ENCODE results near the gene RPS27.

The RPS27 gene

DNA sequence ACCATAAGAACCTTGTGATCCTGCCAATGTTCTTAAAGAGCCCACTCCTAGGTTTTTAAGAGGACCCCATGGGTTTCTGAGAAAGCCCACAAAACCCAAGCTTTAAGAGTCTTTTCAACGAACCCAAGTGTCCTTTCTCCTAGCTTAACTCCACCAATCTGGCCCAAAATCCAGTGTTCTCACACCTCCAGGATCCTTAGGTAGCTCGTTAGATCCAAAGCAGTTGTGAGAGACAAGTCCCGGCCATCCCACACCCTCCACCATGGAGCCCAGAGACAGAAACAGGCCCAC lies 45.8 kb upstream of the RPS27 start:
- no peak for ATAC-seq (ENCODE audit: low read depth)
- Histone ChIP-seq H3K4me1 (ENCODE audit: insufficient read depth, poor library complexity, severe bottlenecking) (no peaks in the 10 kb centered on the region), H3K27ac (ENCODE audit: poor library complexity, severe bottlenecking) (peak overlapping the region; percentile 76), H3K36me3 (ENCODE audit: low read depth) (peaks cover 49% of the 10 kb centered on the region), H3K4me3 (ENCODE audit: severe bottlenecking) (no peak overlapping the region), H3K9me3 (ENCODE audit: severe bottlenecking) (no peaks in the 10 kb centered on the region), H3K27me3 (ENCODE audit: insufficient read depth, poor library complexity, severe bottlenecking) (no peaks in the 10 kb centered on the region)
- no peak for DNase-seq (ENCODE audit: low spot score)
- no peak for TF ChIP-seq CTCF (IDR thresholded peaks at IDR 0.05; ENCODE audit: poor library complexity, severe bottlenecking)

- Histone ChIP-seq H3K36me3 (ENCODE audit: low read depth) (peaks cover 49% of the 10 kb centered on the region), H3K27me3 (ENCODE audit: insufficient read depth, poor library complexity, severe bottlenecking) (no peaks in the 10 kb centered on the region), H3K9me3 (ENCODE audit: severe bottlenecking) (no peaks in the 10 kb centered on the region), H3K27ac (ENCODE audit: poor library complexity, severe bottlenecking) (peak overlapping the region; percentile 76), H3K4me3 (ENCODE audit: severe bottlenecking) (peak overlapping the region; percentile 77), H3K4me1 (ENCODE audit: insufficient read depth, poor library complexity, severe bottlenecking) (no peaks in the 10 kb centered on the region)
- no peak for TF ChIP-seq CTCF (IDR thresholded peaks at IDR 0.05; ENCODE audit: poor library complexity, severe bottlenecking)
- DNase-seq (ENCODE audit: low spot score) (no peak), ATAC-seq (ENCODE audit: low read depth) (peak; percentile 11; the same call in 2 of the 3 replicates)
These were observed 45.3 kb upstream of the RPS27 start for GRCh38 chr1:153945131-153945794.

- H3K4me3 ChIP-seq (ENCODE audit: severe bottlenecking): peak overlapping the region; percentile 77
- H3K9me3 ChIP-seq (ENCODE audit: severe bottlenecking): no peaks in the 10 kb centered on the region
- H3K36me3 ChIP-seq (ENCODE audit: low read depth): peaks cover 51% of the 10 kb centered on the region
- TF ChIP-seq CTCF (IDR thresholded peaks at IDR 0.05; ENCODE audit: poor library complexity, severe bottlenecking): no peak
- no peaks in the 10 kb centered on the region for H3K27me3 ChIP-seq (ENCODE audit: insufficient read depth, poor library complexity, severe bottlenecking)
- DNase-seq (ENCODE audit: low spot score) (no peak), ATAC-seq (ENCODE audit: low read depth) (peak; percentile 54)
- peak overlapping the region; percentile 76 for H3K27ac ChIP-seq (ENCODE audit: poor library complexity, severe bottlenecking)
- H3K4me1 ChIP-seq (ENCODE audit: insufficient read depth, poor library complexity, severe bottlenecking): no peaks in the 10 kb centered on the region
These were observed 44.6 kb upstream of the RPS27 start for GRCh38 chr1:153945795-153946621.

- Histone ChIP-seq H3K27ac (ENCODE audit: poor library complexity, severe bottlenecking) (peak within 1 kb of the TSS; percentile 76), H3K4me1 (ENCODE audit: insufficient read depth, poor library complexity, severe bottlenecking) (no peaks in the 10 kb centered on the region), H3K9me3 (ENCODE audit: severe bottlenecking) (no peaks in the 10 kb centered on the region), H3K36me3 (ENCODE audit: low read depth) (peaks cover 48% of the 10 kb centered on the region), H3K27me3 (ENCODE audit: insufficient read depth, poor library complexity, severe bottlenecking) (no peaks in the 10 kb centered on the region), H3K4me3 (ENCODE audit: severe bottlenecking) (peak within 1 kb of the TSS; percentile 77)
- no peak for DNase-seq (ENCODE audit: low spot score)
- peak; percentile 91 for ATAC-seq (ENCODE audit: low read depth)
- peak; percentile 98 for TF ChIP-seq CTCF (IDR thresholded peaks at IDR 0.05; ENCODE audit: poor library complexity, severe bottlenecking)
These were observed 43.8 kb upstream of the RPS27 start, which contains the start of gene DENND4B for GRCh38 chr1:153946622-153947241. Gene DENND4B (minus strand): TSS chr1:153946718. CDS start chr1:153944374, 2,344 bp downstream.

All from RWPE2 (cell line).